ENCODE measurements around the gene ZNF407. TPM values are rescaled to one million over a fixed set of nuclear protein-coding genes. Genes with fewer than 3 reads are reported as not detected.

The ZNF407 gene
- total RNA-seq, 1 experiment from 2014 or later = 7.6 TPM

GRCh38 chr18:75075429-75075841, 477.8 kb downstream of the ZNF407 start:
- CTCF ChIA-PET = no interaction called here
- intact Hi-C loops (cut with micrococcal nuclease) = no loop called here

More at GRCh38 chr18:75075429-75075841, 477.8 kb downstream of the ZNF407 start:
- ChIA-PET POLR2A (no interaction called here), RAD21 (ENCODE audit: low non-redundant PET in 1 of 2, low total read pairs in 2 of 2, uncharacterized antibody in 2 of 2, unreplicated experiment in 2 of 2) (no interaction called here)
- H3K4me3 ChIP-seq (replicated peaks in 1 of 2; ENCODE audit: low read depth in 1 of 2, low read length in 2 of 2) = no peak overlapping the region
- DNase-seq (ENCODE audit: low read depth, low spot score) = no peak
- peaks cover 7 to 14% of the 10 kb centered on the region in 2 experiments; a peak in 3 of 4 replicates for H3K9me3 ChIP-seq (ENCODE audit: control insufficient read depth in 1 of 2, insufficient read depth in 1 of 2, low read depth in 1 of 2, low read length in 2 of 2)
- no peak overlapping the region for H3K27ac ChIP-seq (ENCODE audit: low read depth, low read length)
- H3K9ac ChIP-seq (ENCODE audit: low read length) = no peak overlapping the region
- peaks cover 3 to 17% of the 10 kb centered on the region in 2 experiments for H3K4me1 ChIP-seq (ENCODE audit: control insufficient read depth in 1 of 2, insufficient read depth in 2 of 2, low read length in 2 of 2)
- BruUV-seq (replicated peaks) = no TSS peak
- H3K36me3 ChIP-seq (ENCODE audit: control insufficient read depth in 1 of 2, insufficient read depth in 2 of 2, low read length in 2 of 2) = no peaks in the 10 kb centered on the region
- H3K79me2 ChIP-seq (ENCODE audit: insufficient read depth, low read length) = no peaks in the 10 kb centered on the region
- TF ChIP-seq RAD21 (IDR thresholded peaks at IDR 0.05; ENCODE audit: low read depth) (no peak), CTCF (IDR thresholded peaks at IDR 0.05 in 2 of 3, conservative IDR thresholded peaks at IDR 0.05 in 1 of 3; ENCODE audit: borderline replicate concordance in 1 of 3, insufficient read depth in 1 of 3, low read depth in 2 of 3, low read length in 2 of 3) (no peak), MAX (IDR thresholded peaks at IDR 0.05) (no peak), CBX3 (IDR thresholded peaks at IDR 0.05; ENCODE audit: low read depth) (no peak), EGR1 (IDR thresholded peaks at IDR 0.05; ENCODE audit: low read depth) (no peak), ATF3 (IDR thresholded peaks at IDR 0.05) (no peak), JUND (IDR thresholded peaks at IDR 0.05) (no peak), ELF1 (IDR thresholded peaks at IDR 0.05; ENCODE audit: borderline replicate concordance, low read depth) (no peak), SIN3A (IDR thresholded peaks at IDR 0.05; ENCODE audit: low read depth) (no peak), ZBTB33 (IDR thresholded peaks at IDR 0.05; ENCODE audit: extremely low read depth, insufficient replicate concordance, low read length) (no peak), REST (IDR thresholded peaks at IDR 0.05; ENCODE audit: low read depth) (no peak), SP1 (IDR thresholded peaks at IDR 0.05; ENCODE audit: low read depth) (no peak), FOSL1 (IDR thresholded peaks at IDR 0.05; ENCODE audit: low read depth) (no peak), EZH2 (IDR thresholded peaks at IDR 0.05) (no peak), CEBPB (IDR thresholded peaks at IDR 0.05; ENCODE audit: low read depth) (no peak), EZH2phosphoT487 (IDR thresholded peaks at IDR 0.05; ENCODE audit: borderline replicate concordance) (no peak), POLR2AphosphoS5 (IDR thresholded peaks at IDR 0.05; ENCODE audit: low read depth, low read length) (no peak), ZNF274 (IDR thresholded peaks at IDR 0.05; ENCODE audit: low read depth, low read length) (no peak)
- ATAC-seq = no peak
- H4K20me1 ChIP-seq (ENCODE audit: insufficient read depth) = no peaks in the 10 kb centered on the region
- no peaks in the 10 kb centered on the region for H3K9me2 ChIP-seq (ENCODE audit: insufficient read depth)
- no peak overlapping the region for H2AFZ ChIP-seq (ENCODE audit: low read depth, low read length, poor library complexity, severe bottlenecking)
- H3K27me3 ChIP-seq (ENCODE audit: insufficient read depth, low read length) = no peaks in the 10 kb centered on the region
- no peak overlapping the region for H3K4me2 ChIP-seq (ENCODE audit: low read length)
